ENCODE data around the gene AQP9.

AQP9 gene

DNA sequence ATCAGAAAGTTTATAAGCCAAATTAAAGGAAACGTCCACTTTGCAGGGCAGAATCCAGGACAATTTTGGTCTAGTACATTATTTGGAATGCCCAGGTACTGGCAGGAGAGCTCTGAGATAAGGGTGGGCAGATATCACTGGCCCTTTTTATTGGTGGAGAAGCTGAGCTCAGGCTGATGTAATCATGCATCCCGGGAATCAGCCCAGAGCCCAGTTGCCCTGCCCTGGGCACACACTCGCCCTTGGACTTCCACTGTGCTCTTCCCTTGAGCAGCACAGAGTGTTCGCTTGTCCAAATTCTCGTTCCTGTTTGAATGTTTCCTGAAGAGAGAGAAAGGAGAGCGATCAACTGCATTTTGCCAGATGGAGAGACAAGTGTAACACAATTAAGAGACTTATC lies 3.7 kb downstream of the AQP9 start:
- no peak for DNase-seq

DNA sequence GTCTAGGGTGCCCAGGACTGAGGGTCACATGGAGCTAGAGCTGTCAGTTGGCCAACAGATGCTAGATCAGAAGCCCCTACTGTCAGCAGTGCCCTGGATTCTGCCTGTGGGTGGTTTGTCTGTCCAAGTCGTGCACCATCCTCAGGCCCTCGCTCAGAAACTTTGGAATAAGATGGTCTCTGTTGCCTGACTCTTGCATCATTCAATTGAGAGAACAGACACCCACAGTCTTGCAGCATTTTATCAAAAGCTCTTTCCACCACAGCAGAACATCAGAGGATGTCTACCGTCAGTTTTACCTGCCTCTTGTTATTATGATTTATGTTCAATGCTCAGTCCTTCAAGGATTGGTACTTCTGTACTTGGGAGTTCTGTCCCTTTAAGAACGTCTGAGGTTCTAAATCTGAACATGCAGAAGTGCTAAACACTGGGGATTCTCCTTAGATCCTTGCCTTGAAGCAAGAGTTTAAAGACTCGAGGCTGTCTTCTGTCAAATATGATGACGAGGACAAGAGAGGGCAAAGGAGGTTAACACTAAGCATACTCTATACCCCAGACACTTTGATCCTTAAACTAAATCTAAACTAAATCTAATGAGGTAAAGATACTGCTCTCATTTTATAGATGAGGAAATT lies 4.8 kb downstream of the AQP9 start:
- DNase-seq, result no peak

DNA sequence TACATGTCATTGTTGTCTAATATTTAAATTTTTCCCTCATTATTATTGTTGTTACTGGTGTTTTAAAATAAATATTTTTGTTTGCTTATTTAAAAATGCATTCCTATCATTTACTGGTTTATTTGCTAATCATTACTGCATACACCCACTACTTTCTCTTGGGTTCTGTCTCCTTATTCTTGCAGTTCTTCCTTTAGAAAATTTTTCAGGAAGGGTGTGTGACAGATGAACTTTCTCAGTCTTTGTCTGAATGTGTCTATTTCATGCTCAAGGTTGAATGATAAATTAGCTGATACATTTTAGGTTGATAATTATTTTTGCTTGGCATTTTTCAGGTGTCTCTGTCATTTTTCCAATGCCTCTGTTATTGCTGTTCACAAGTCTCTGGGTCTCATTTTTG lies 7.4 kb downstream of the AQP9 start:
- DNase-seq, result no peak

DNA sequence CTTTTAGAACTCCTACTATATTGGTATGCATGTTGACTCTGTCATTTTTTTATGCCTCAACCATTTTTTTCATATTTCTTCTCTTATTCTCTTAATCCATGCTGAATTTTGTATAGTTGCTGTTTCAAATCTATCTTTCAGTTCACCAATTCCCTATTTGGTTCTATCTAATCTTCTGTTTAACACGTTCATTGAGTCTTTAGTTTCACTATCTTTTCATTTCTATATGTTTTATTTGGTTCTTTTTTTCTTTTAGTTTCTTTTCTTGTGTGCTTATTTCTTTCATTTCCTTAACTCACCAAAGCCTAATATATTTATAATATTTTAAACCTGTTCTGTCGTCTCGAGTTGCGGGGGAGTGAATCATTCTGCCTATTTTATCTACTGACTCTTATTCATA lies 8.0 kb downstream of the AQP9 start:
- no peak for DNase-seq

DNA sequence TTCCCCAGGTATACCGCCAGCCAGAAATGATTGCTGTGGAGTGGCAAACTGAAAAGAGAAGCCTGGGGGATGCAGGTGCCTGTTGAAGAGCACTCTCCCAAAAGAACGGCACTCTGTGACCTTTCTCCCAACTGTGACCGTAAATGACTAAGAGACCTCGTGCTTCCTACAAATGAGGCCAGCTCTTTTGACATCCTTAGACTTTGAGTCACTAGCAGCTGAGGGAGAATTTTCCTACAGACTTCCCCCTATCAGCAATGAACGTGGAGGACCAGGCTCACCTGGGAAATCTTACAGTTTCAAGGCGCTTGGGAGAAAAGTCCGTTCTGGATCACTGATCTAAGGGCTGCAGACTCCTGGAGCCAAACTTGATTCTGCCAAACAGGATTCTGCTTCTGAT lies 8.6 kb downstream of the AQP9 start:
- no peak for DNase-seq

DNA sequence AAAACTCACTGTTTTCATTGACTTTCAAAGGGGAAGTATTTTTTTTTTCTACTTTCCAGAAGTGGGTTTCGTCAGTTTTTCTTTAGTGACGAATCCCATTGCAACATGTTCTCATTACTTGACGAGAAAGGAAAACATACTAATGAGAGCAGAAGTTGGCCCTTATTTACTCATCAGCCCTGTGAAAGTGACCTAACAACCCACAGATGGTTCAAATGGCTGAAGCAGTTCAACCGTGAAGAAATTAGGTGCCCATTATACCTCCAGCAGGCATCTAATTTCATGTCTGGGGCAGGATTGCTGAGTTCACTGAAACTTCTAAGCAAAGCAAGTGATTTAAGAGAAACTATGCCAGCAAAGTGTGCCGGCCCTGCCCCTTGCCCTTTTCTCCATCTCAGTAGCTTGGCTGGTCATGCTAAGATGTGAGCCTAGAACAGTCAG lies 9.0 kb downstream of the AQP9 start:
- no peak for DNase-seq

DNA sequence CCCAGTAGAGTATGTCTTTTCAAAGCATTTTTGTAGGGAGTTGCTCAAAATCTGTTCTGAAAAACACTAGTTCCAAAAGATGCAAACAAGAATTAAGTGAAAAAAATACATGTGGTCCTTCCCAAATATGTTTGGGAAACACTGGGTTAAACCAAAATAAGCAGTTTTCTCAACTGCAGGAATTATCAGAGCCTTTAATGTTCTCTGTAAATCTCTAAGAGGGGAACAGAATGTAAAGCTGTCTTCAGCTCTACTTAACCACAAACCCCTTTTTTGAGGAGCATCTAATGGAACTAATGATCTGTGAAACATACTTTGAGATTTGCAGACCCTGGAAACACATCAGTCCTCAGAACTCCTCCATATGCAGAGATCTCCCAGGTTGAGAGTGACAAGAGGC lies 9.9 kb downstream of the AQP9 start:
- no peak for DNase-seq

DNA sequence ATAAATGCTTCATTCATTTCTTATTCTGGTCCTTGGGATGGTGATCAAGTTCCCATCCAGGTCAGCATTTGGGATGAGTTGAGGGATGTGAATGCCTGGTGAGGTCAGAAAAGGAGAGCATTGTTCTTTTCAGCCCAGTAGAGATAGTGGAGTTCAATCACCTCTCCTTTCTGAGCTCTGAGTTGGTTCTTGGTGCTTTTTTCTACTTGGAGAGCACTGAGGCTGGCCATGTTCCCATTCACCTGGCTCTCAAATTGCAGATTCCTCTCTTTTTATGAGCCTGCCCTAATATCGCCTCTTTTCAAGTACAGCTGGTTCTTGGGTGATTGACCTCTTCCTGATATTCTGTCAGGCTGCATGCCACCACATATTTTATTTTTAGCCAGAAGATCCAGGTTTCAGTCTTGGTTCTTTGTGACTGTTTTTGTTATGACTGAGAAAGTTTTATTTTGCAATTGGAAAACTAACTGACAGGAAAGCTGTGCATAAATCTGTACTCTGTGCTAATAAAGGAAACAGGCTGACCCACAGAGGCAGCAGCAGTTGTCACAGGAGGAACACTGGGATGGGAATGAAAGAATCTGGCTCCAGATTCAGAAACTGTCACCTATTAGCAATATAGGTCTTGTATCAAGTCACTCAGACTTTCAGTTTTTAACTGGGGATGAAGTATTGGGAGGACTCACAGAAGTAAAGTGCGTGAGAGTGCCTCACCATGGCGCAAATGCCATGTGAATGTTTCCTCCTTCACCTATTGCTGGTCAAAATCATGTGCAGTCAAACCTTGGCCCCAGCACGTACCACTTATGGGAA lies 10.7 kb downstream of the AQP9 start:
- DNase-seq, result no peak

DNA sequence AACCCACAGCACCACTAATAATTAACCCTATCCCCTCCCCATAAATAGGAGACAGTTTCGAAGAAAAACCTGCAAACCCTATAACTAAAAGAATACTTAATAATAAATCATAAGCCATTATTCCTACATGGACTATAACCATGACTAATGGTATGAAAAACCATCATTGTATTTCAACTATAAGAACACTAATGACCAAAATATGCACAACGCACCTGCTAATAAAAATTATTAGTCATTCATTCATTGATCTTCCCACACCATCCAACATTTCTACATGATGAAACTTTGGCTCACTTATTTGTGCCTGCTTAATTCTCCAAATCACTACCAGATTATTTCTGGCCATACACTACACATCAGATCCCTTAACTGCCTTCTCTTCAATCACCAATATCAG lies 16.6 kb downstream of the AQP9 start:
- DNase-seq, result no peak

DNA sequence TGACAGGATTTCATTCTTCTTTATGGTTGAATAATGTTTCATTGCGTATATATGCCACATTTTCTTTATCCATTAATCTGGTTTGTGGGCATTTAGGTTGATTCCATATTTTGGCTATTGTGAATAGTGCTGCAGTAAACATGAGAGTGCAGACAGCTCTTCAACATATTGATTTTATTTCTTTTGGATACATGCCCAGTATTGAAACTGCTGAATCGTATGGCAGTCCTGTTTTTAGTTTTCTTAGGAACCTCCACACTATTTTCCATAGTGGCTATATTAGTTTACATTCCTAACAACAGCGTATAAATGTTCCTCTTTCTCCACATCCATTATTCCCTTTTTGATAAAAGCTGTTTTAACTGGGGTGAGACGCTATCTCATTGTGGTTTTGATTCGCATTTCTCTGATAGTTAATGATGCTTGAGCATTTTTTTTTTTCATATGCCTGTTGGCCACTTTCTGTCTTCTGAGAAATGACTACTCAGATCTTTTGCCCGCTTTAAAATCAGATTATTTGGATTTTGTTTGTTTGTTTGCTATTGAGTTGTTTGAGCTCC lies 21.7 kb downstream of the AQP9 start:
- no peak for DNase-seq

DNA sequence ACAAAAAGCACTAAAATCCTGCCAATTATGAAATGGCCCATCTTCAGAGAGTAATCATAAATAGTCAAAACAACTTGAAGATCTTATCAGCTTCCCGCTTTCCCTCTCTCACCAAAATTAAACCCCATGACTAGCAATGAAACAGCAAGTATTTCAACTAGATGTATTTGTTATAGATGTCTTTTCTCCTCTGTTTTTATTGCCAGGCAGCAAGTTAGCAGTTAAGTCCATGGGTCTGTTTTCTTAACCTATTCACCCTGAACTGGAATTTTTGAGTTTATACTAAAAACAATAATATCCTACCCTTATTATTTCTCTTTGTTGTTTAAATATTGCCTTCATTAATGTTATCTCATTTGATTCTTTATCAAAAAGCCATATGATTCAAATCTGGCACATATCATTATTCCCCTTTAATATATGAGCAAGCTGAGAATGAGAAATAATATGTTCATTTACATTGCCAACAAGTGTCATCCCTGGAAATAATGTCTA lies 23.3 kb downstream of the AQP9 start:
- DNase-seq, result no peak

DNA sequence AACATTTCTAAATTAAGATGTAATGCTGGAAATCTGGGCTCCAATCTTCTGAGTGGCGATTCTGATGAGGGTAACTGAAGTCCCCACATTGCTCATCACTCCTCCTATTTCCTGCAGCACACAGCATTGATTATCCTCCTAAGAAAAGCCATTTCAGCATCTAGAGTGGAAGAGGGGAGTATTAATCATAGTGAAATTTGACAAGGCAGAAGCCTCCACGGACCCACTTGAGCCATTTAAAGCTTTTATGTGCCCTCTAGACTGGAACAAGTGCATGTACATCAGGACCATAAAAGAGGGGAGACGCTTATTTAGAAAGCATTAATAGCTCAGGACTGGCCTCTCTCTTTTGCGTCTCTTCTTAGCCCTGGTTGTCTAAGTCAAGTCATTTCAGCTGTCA lies 25.8 kb downstream of the AQP9 start:
- no peak for DNase-seq

DNA sequence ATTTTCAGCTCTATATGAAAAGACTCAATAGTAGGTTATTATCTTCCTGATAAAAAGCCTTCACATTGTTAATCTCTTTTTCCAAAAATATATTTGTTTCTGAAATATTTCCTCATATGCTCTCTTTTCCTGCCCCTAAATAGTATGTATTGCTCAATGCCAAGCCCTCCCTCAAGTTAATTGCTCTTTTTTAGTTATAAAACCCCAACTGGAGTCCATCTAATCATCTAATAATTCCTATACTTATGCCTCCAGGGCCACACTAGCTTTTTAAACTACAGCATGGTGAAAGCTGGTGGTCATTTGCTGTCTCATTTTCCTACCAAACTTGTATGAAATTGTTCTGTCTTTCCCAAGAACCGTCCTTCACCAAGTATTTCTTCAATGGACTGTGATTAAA lies 26.7 kb downstream of the AQP9 start:
- DNase-seq, result no peak

DNA sequence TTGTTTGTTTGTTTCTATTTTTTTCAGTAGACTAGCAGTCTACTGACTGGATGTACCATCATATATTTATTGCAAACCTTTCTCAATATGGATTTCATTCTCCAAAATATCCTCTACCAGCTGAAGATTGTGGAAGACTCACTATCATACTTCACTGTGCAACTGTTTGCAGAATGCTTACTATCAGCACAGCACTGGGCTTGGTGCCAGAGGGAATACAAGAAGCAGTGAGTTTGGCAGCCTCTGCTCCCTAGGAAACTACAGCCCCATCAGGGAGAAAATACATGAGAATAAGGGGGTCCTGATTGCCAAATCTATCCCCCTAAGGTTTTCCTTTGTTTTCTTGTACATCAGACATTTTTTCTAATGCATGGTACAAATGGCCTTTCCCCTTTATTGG lies 27.5 kb downstream of the AQP9 start:
- no peak for DNase-seq

DNA sequence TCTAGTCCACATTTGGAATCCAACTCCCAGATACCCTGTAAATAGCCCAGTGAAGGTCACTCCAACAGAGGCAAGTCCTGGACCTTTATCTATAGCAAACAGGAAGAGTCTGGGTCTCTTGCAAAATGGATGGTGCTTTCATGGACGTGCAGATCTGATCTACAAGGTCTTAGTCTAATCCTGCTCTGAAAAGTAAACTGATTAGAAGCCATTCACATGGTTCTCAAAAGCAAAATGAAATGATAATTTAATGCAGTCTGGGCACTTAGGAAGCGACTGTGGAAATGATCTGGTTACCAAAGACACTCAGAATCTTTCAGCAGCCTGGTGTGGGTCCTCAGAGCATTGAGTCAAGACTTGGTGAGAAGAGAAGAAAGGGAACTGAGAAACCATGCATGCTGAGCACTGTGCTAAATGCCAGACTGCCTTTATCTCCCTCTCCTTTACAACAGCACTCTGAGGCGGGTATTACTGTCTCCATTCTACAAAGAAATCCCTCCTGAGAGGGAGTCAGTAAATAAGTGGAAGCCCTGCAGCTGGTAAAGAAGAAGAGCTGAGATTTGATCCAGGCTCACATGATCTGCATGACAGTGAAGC lies 29.0 kb downstream of the AQP9 start:
- DNase-seq, result no peak

DNA sequence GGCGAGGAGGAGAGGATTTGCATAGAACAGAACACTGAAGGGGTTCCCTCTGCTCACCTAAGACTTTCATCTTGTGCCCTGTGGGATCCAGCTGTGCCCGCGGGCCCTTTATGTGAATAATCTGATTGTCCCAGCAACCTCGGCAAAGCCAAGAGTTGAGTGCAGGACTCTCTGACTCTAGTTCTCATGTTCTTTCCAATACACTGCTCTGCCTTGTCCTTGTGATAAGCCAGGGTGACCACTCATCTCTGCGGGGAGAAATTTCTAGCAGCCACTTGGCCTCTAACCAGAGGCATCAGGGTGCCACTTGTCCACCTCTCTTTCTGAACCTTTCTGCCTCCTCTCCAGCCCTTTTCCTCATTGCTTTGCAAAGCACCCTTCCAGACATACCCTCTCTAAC lies 31.8 kb downstream of the AQP9 start:
- DNase-seq, result no peak

DNA sequence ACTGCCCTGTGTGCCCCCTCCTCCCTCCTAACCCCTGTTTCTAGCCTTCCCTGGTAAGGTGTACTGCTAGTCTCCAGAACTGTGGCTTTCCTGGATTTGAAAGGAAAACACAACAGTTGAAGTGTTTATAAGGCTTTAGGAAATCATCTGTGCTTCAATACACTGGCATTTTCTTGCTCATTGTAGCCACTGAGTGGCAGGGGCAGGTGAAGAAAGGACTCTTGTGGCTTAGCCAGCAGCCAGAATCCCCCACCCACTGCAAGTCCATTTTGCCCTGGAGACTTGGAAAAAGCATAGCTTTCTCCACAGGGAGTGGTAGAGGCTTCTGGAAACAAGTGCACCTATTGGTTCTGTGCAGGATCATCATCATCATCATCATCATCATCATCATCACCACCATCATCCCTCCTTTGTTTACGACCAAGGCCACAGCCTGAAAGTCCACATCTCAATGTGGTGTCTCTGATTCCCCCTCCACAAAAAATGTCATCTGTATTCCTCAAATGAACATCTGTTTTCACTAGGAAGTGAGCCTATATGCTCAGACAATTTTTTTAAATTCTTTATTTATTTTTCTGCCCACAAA lies 33.4 kb downstream of the AQP9 start:
- no peak for DNase-seq

DNA sequence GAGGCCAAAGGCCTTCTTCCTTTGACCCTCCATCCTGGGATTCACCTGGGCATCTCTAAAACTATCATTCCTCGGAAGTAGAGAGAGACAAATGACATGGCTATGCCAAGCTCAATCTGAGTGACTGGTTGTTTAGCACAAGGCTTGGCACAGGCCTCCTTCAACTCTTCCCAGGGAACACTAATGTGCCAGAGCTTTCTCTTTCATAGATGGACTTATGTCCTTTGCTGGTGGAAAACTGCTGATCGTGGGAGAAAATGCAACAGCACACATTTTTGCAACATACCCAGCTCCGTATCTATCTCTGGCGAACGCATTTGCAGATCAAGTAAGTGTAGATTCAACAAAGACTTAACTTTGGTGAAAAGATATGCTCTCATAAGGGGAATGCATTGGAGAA lies 36.5 kb downstream of the AQP9 start:
- no peak for DNase-seq

DNA sequence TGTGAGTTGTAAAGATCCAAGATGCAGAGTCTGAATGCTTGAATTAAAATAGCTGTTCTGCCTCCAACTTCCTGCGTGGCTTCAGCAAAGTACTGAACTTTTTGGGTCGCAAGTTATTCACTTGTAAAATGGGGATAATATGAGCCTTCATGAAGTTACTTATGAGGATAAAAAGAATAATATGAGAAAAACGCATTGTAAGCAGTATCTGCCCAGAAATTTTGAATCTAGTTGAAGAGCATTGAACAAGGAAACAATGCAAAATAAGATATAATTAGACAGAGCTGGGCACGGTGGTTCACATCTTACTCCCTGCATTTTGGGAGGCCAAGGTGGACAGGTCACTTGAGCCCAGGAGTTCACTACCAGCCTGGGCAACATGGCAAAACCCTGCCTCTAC lies 37.8 kb downstream of the AQP9 start:
- no peak for DNase-seq

DNA sequence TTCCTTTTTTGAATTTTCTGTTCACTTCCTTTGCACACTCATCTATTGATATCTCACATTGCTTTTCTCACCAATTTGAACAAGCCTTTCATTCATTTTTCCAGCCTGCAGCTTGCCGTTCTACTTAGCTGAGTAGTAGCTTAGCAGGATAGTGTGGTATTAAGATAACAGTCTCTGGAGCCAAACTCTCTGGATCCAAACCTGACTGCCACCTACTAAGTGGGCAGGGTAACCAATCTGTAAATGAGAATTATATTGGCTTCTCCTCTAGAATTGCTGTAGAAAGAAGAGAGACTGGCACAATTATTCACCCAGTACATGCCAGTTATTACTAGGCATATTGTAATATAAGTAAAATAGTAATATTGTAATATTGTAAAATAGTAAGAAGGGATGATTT lies 40.5 kb downstream of the AQP9 start:
- no peak for DNase-seq

DNA sequence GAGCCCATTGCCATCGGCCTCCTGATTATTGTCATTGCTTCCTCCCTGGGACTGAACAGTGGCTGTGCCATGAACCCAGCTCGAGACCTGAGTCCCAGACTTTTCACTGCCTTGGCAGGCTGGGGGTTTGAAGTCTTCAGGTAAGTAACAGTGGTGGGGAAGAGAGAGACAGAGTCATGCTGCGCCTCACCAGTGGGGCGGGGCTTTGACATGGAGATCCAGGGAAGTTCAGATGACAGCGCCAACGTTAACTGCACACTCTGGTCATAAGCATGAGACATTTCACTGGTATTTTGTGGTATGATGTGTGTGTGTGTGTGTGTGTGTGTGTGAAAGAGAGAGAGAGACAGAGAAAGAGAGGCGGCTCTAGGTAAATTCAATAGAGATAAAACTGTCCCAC lies 41.0 kb downstream of the AQP9 start:
- DNase-seq, result no peak

DNA sequence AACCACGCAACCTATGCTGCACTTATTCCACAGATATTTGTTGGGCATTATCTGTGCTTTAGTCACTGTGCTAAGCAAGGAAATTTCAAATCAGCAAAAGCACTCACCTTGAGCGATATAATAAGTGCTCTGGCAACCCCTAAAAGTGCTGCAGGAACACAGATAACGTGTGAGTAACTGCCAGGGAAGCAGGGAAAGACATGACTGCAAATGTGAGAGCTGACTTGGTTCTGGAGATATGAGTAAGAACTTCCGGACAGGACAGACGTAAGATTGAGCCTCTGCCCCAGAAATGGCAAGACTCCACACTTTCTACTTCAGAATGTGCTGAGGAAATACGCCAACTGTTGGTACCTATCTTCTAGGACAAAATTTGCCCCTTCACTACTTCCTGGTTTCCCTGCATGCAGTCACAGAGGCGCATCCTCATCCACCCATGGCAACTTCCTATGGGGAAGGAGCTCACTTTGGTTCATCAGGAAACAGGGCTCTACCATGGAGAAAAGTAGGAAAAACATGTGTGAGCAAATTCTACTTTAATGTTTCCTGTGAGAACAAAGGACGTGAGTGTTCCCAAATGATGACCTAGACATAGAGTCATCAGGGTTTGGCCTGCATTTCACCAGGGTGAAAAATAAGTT lies 41.7 kb downstream of the AQP9 start:
- no peak for DNase-seq

All from right forelimb (tissue), 1 donor.